HG02981 (cell line): ENCODE results near the gene KRT20.
"Not testable (repeated sequence)": the region's sequence is repeated elsewhere in the genome, so short reads cannot be mapped to it uniquely, and the experiment has no call there.

Experiments used
- ATAC-seq: cut with Tn5 transposase; IDR thresholded peaks from one replicate; pipeline ENCODE4 v1.9.1; 2021; ENCODE audit warnings: mild to moderate bottlenecking, moderate library complexity; ENCODE audit not compliant: unreplicated experiment

Gene KRT20

DNA sequence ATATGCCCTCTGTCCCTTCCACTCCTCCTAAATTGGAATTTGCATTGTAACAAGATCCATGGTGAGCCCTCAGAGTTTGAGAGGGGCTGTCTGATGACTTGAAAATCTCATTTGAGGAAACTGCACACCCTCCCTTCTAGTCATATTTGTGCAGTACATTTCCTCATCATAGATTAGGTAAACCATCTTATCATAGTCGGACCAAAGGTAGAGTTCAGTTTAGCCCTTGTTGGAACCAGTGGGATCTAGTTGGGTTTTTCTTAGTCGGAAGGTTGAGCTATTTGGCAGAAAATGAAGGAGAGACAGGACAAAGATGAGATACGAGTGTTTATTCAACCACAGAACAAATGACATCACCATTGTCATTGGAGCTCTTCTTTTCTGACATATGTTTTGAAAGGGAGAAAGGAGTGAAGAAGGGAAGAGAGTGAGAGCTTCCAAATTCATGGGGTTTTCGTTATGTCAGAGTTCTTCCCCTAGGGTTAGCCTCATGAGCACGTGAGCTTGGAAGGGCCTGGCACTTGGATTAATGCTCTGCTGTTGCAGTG is 15.8 kb upstream of the KRT20 start:
- ATAC-seq = no peak

DNA sequence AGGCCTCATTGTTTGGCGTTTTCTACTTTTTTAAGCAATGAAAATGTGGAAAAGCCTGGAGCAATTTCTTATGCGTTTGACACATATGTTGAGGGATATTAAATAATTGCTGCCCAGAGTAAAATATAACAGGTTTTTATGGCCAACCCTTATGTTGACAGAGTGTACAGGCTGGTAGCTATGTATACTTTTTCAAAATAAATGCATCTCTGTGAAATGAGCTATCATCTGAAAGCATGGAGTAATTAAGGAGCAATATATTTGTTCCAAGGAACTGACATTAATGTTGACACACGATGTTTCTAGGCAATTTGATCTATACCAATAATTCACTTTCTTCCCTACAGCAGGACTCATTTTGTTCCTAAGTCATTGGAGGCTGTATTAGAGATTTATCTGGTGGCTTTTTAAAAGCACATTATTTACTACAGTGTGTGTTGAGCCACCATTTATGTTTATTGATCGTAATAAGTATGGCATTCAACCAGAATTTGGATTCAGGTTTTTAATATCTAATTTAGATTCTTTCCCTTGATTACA is 11.9 kb upstream of the KRT20 start:
- no peak for ATAC-seq

DNA sequence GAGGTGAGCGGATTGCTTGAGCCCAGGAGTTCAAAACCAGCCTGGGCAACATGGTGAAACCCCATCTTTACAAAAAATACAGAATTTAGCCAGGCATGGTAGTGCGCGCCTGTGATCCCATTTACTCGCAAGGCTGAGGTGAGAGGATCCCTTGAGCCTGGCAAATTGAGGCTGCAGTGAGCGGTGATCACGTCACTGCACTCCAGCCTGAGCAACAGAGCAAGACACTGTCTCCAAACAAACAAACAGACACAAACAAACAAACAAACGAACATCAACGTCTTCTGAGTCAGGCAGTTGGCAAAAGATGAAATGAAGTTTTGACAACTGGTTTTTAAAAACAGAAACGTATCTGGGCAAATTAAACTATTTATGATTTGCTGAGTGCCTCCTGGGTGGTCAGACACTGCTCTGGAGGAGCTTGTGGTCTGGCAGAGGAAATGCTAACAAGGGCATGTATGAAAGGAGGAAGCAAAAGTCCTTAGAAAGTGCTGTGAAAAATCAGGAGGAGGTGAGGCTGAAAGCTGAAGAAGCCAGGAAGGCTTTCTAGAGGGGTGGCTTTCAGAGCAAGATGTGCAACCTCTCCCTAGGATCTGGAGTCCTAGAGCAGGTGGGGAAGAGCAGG is 10.2 kb upstream of the KRT20 start:
- ATAC-seq = no peak

DNA sequence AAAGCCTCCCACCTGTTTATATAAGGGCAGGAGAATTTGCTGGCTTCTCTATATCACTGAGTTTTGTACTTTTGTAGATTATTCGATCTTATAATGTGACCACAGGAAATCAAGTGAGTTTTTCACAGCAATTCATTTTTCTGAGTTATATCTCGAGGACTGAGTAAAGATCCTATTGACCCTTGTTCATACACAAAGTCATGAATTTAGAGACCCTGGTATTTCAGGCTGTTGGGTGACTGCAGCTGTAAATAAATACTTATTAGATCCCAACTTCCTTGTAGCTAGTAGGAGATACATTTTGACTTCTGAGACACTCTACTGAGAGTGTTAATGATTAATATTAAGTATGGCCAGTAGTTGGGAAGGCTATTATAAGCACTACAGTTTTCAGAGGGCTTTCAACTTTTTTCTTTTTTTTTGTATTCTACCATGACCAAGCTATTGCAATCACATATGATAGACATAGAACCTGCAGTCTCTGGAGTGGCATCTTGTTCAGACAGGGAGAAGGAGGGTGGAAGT is 3.2 kb upstream of the KRT20 start:
- no peak for ATAC-seq

DNA sequence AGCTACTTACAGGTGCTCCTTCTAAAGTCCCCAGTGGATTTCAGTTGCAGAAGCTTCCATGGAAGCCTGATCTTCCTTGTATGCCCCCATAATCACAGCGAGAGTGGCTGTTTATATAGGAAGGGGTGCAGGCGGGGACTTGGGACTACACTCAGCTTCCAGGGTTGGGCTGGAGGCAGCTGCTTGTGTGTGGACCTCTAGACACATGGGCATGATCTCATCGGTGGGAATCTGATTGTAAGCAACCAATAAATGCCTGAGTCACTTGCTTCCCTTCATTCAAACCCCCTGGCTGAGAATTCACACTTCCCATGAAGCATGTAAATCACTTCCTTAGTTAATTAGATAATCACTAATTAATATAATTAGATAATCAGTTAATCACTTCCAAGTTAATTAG is 1.0 kb upstream of the KRT20 start:
- ATAC-seq = no peak

DNA sequence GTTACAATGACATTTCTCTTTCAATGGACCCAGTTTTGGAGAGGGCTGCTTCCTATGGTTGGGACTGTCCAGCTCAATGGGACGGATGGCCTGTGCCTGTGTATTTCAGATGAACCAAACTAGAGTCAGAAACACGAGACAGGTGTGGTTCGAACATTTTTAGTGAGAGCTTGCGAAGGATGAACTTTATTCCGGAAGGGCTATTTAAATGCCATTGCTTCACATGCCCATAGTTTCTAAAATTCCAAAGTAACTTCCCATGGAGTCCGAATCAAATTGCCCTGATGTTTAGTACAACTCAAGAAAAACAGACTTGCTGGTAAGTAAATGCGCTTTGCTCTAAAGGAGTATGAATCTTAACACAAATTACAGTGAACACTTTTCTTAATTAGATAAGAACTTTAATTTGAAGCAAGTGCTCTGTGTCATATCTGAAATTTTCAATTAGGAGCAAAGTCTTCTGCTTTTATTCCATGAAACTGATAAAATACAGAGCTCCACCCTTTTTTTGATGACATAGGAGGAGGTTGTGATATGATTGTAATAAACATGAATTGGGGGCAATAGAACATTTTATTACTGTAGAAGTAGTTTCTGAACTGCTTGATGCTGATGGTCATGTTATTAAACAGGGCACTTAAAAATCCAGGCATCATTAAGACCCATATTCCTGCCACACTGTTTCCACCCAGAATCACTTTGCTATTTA is 1.3 kb downstream of the KRT20 start:
- no peak for ATAC-seq

DNA sequence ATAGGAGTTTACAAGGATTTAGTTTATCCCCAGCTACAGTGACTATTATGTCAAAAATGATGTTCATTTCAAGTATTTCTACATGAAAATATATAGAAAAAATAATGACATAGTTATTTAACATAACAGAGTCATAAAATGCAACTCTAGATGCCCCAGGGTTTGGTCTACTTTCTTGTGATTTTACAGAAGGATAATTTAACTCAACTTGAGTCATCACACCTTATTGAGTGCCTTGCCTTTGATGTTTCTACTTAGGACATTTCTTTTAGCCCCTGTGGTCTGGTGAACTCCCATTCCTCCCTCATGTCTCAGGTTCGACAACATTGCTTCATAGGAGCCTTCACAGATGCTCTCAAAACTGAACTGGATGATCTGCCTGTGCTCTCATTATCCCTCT is 2.0 kb downstream of the KRT20 start:
- no peak for ATAC-seq

DNA sequence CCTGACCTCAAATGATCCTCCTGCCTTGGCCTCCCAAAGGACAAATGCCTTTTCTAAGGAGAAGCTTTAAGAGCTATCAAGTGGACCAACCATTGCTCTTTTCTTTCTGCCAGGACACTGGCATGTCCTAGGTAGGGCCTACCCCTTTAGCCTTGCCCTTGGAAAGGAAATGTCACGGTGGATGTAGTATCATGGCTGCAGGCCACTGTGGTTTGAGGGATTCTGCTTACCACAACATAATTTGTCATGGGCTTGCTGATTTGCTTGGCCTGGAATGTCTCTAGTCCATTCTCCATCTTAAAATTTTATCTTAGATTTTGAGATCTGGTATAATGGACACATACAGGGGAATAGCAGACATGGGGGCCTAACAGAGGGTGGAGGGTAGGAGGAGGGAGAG is 6.0 kb downstream of the KRT20 start:
- no peak for ATAC-seq

DNA sequence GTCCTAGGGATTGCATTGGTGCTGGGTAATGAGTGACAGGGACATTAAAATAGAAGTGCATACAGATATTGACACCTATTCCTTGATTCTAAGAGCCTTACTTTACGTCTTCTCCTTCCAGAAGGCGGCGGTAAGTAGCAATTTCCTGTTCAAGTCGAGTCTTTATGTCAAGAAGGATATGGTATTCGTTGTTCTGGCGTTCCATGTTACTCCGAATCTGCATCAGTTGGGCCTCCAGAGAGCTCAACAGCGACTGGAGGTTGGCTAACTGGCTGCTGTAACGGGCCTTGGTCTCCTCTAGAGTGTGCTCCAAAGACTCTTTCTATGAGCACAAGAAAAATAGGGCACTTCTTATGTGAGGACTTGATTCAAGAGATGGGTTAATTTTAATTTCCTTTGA is 7.0 kb downstream of the KRT20 start:
- ATAC-seq = no peak

DNA sequence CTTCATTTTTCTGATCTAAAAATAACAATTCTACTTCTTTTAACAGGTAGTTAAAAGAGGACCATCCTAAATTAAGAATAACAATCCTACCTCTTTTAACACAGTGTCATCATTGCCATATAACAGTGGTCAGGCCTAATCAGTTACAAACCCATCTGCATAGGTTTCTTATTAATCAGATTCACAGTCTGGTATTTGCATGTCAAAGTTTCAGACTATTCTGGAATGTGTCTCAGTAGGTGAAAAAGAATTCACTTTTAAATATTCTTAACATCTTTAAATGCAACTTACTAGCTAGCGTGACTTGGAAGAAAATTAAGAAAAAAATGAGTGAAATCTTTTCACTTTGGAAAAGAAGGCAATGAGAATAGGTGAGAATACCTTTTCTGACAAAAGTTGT is 11.2 kb downstream of the KRT20 start:
- no peak for ATAC-seq

DNA sequence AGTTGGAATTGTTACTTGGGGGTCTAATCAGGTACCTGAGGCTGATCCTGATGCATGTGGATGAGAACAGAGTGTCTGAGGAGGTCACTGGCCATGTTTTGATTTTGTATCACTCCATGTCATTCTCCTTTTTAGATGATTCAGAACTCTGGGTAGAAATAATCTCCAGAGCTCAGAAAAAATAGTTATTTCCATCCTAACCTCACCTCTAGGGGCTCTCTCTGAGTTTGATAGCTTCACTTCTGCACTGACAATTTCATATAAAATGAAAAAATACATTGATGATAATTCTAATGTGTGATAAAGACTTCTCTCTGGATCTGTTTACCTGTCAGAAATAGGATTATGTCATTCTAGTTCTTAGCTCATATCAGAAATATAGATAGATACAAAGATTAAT is 11.8 kb downstream of the KRT20 start:
- ATAC-seq = no peak

DNA sequence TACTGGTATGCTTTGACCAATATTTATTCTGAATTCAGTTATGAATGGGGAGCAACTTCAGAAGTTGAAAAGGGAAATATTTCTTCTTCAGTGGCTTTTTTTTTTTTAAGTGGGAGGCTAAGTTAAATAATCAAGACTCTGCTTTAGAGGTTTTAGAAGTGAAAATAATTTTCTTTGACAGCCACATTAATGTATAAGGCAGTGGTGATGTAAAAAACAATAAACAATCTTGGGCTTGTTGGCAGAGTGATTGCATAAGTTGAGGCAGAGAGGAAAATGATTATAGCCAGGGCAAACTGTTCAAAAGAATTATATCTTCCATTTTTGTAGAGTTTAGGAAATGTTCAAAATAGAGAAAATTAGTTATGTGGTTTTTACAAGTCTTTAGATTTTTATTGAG is 12.6 kb downstream of the KRT20 start:
- ATAC-seq = no peak

DNA sequence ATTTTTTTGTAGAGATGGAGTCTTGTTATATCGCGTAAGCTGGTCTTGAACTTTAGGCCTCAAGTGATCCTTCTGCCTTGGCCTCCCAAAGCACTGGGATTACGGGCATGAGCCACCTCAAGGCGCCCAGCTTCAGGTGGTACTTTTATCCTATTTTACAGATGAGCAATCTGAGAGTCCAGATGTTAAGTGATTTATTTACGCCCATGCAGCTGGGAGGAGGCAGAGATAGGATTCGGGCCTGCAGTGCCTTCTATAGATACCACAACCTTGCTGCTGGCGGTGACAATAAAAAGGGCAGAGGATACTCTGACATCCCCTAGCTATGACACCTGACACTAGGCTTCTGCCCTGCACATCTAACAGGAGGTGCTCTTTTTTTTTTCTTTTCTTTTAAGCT is 13.7 kb downstream of the KRT20 start:
- no peak for ATAC-seq

DNA sequence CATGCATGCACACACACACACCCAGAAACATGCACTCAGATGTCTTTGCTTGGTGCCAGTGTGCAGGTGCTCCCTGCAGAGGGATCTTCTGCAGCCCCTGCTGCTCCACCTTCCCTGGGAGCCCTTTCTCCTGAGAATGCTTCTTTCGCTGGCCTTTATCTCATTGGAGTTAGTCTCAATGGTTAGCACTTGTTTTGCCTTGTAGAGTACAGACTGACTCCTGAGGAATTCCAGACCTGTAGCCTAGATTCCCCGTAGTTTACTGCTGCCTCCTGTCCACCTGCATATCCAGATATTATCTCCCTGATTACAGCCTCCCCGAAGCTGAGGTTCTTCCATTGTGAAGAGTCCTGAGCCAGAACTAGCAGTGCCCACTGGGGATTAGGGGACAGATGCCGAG is 14.9 kb downstream of the KRT20 start:
- ATAC-seq = no peak

DNA sequence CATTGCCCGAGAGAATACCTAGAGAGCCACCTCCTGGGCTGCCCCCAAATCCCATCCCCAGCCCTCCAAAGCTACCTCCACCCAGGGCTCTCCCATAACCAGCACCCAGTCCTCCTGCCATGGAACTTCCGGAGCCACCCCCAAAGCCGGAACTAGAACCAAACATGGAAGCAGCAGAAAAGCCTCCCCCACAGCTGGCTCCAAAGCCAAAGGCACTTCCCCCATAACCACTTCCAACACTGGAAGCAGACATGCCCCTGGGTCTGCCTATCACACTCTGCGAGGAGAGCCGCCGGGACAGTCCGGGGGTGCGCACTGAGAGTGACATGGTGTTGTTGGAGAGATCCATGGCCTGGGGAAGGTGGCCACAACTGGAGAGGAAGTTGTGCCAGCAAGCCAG is 18.2 kb downstream of the KRT20 start, which contains the start of gene KRT12:
Gene KRT12 (minus strand): TSS at position 386 of the 400 bp plus-strand sequence. CDS start 37 bp downstream, at position 349.
- ATAC-seq = no peak

DNA sequence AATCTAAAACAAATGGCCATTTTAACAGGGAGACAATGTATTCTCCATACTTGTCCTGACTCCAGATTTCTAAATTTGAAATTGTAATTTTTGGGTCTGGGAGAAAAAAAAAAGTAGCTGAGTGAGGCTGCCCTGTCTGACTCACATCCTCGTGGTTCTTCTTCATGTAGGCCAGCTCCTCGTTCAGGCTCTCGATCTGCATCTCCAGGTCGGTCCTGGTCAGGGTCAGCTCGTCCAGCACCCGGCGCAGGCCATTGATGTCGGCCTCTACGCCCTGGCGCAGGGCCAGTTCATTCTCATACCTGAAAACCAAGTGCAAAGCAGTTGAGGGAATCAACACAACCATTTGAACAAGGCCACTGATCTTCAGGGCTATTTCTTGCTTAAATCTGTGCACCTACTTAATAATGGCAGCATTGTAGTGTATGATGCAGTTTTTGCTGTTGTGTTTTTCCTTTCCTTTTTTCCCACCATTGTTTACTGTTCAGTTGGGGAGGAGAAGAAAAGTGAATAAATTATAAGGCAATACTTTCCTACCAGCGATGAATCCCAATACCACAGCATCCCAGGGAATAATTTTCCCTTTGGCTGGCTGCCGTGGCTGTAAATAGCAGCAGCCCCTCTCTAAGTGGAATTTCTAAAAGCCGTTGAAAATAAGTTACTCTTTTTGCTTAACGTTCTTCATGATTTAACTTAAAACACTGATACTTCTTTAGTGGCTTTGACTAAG is 20.2 kb downstream of the KRT20 start:
- ATAC-seq = no peak

DNA sequence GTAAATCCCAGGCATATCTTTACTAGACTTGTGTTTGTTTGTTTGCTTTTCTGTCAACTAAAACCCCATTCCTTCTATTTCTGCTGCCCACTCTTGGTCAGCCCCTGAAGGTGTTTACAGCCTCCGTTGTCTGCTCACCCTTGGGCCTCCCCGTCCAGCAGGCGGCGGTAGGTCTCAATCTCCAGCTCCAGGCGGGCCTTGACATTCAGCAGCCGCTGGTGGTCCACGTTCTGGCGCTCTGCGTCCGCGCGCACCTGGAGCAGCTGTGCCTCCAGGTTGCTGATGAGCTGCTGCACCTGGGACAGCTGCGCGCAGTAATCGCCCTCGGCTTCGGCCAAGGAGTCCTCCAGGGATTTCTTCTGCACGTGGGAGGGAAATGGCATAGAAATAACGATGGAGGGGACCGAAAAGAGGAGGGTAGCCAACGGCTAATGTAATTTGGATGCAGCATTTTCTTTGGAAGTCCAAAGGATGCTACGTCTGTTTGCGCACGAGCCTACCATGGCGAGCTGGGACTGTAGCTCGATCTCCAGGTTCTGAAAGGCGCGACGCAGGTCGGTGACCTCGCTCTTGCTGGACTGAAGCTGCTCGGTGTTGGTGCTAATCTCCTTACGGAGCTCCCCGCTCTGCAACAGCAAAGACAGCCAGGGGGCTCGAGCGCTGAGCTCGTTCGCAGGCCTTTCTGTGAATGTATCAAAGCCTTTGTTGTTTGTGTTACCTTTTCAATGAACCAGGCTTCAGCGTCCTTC is 21.9 kb downstream of the KRT20 start:
- ATAC-seq = no peak

DNA sequence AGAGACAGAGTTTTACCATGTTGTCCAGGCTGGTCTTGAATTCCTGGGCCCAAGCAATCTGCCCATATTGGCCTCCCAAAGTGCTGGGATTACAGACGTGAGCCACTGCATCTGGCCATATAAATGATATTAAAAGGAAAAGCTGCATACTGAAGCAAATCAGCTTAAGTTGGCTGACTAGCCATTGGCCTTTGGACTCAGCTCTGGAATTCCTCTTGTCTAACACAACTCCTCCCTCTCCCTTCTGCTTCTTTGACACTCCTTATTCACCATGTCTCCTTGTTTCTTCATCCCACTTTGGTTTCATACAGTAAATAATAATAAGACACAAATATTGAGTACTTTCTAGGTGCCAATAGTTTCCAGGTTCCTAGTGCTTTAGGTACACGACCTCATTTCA is 25.5 kb downstream of the KRT20 start:
- ATAC-seq = no peak

DNA sequence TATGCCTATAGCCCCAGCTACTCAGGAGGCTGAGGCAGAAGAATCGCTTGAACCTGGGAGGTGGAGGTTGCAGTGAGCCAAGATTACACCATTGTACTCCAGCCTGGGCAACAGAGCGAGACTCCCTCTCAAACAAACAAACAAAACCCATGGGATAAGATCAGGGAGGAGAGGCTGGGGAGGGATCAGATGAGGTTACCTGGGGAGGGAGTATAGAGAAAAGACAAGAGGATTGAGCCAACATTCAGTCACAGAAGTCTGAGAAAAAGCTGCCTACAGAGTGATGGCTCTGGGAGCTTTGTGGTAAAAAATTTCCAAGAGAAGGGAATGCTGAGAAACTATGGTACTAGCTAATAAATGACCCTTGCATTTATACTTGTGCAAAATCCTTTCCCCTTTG is 26.4 kb downstream of the KRT20 start:
- ATAC-seq = not testable (repeated sequence)

DNA sequence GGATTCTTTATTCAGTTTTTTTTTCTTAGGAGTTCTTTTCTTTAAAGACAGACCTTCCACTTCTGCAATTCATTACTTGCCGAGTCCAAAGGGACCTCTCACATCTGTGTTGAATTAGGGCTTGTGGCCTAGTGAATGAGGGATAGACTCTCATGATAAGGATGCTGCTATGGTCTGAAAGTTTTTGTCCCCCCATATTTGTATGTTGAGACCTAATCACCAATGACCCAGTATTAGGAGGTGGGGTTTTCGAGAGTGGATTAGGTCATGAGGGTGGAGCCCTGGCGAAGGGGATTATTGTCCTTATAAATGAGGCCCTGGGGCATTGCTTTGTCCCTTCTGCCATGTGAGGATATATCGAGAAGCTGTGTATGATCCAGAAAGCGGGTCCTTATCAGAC is 27.5 kb downstream of the KRT20 start:
- no peak for ATAC-seq
